Right lobe of liver (tissue), 6 donors: Measurements from ENCODE around the gene CTSD. TPM values are rescaled to one million over a fixed set of nuclear protein-coding genes. Genes with fewer than 3 reads are reported as not detected.

ENCODE experiments used
- ATAC-seq, 4 donors: fragments of 200-7000 bp; cut with Tn5 transposase; one replicate each; pipeline ENCODE4 v1.9.1; 2020; ENCODE audit warnings: mild to moderate bottlenecking in 4 of 4, moderate library complexity in 4 of 4
- DNase-seq, 3 donors: peaks; one replicate each; pipeline ENCODE4 v3.0.0-alpha.2; 2020
- H3K27ac ChIP-seq, 3 donors: fragments of 200-600 bp; one replicate each; pipeline ENCODE4 v1.8.0; 2022
- H3K27me3 ChIP-seq, 2 donors: fragments of 200-600 bp; one replicate each; pipeline ENCODE4 v1.8.0; 2022
- H3K36me3 ChIP-seq, 4 donors: fragments of 200-600 bp; sonication (generic) in 1 of 4; one replicate each; pipeline versions ENCODE4 v1.5.1 to v1.8.0; 2017 to 2022; ENCODE audit warnings: control low read depth in 1 of 4
- H3K4me1 ChIP-seq, 4 donors: fragments of 200-600 bp; sonication (generic) in 1 of 4; one replicate each; pipeline versions ENCODE4 v1.5.1 to v1.8.0; 2017 to 2022; ENCODE audit warnings: control low read depth in 1 of 4
- H3K4me3 ChIP-seq, 3 donors: fragments of 200-600 bp; one replicate each; pipeline ENCODE4 v1.8.0; 2022
- H3K9me3 ChIP-seq, 4 donors: fragments of 200-600 bp; sonication (generic) in 1 of 4; one replicate each; pipeline versions ENCODE4 v1.5.1 to v1.8.0; 2017 to 2022; ENCODE audit warnings: control low read depth in 1 of 4
- CTCF ChIP-seq, 4 donors: fragments of 200-600 bp in 3 of 4; fragments of 450-650 bp in 1 of 4; IDR thresholded peaks; one replicate each; pipeline versions ENCODE4 v1.5.1 to v1.8.0; 2016 to 2022; ENCODE audit warnings: antibody characterized with exemption in 4 of 4, mild to moderate bottlenecking in 2 of 4
- POLR2A ChIP-seq: fragments of 450-650 bp; IDR thresholded peaks from one replicate; pipeline ENCODE4 v1.6.1; 2017; ENCODE audit warnings: antibody characterized with exemption, mild to moderate bottlenecking
- WGBS: methylation state at CpG from one replicate; pipeline ENCODE4 v1.1.6; 2018; ENCODE audit warnings: low coverage, low lambda C conversion rate; ENCODE audit not compliant: insufficient coverage; ENCODE audit errors: missing lambda C conversion rate; 5-methylcytosine and 5-hydroxymethylcytosine counted together
- intact Hi-C, 2 donors: fragments of 100-400 bp; cut with DNase I; formaldehyde crosslinking; loops; one replicate each; pipeline versions ENCODE4 v1.11.2 to v1.14.1; 2022
- total RNA-seq, 6 experiments: library from RNA; depleted of rRNA in 2 of 6; stranded (reverse); fragments of >200 nt in 2 of 6; fragmentation: NEBNext Ultra II Directional in 3 of 6; extraction: Animal tissue kit (Norgen Biotek cat#: 25700) in 3 of 6; gene quantifications; one replicate each; pipeline versions ENCODE4 v1.1.0 to v1.2.4, GENCODE V29; 2016 to 2023
- donor health status: DM: no; HTN: yes; CAD: no.
- donor health status: DM: no; HTN: no; CAD: no.
- donor health status: DM: no; HTN: no; CAD: no.
- donor health status: DM: no; HTN: yes; CAD: no.
- donor health status: DM: no; HTN: yes; CAD: no.

The CTSD gene
- total RNA-seq, 6 experiments from 2014 or later, result 515 to 1,549 (median 1,009) TPM

GRCh38 chr11:1761110-1761856, 2.4 kb downstream of the CTSD start:
- DNase-seq (peak in 2 of 3 donors; percentile 43 to 67), ATAC-seq (no peak)
- no peaks in the 10 kb centered on the region for H3K27me3 ChIP-seq
- H3K4me1 ChIP-seq, result peaks cover 0 to 62% (median 33%) of the 10 kb centered on the region in 4 donors
- H3K27ac ChIP-seq, result peak overlapping the region; percentile 82 to 99 (median 97)
- H3K4me3 ChIP-seq, result peak overlapping the region; percentile 79 to 98 (median 97)
- intact Hi-C loops, result no loop called here
- H3K36me3 ChIP-seq, result peaks cover 5 to 44% (median 16%) of the 10 kb centered on the region in 4 donors
- TF ChIP-seq CTCF (IDR thresholded peaks at IDR 0.05) (no peak), POLR2A (no peak)
- no peaks in the 10 kb centered on the region for H3K9me3 ChIP-seq
- WGBS, result no CpG with 5 or more reads among the region's 28 CpGs

GRCh38 chr11:1760351-1761109, 3.2 kb downstream of the CTSD start:
- intact Hi-C loops, result no loop called here
- WGBS, result 8% methylated on average over 2 of the region's 23 CpGs
- no peaks in the 10 kb centered on the region for H3K27me3 ChIP-seq
- peaks cover 7 to 50% (median 20%) of the 10 kb centered on the region in 4 donors for H3K36me3 ChIP-seq
- H3K27ac ChIP-seq, result peak overlapping the region; percentile 82 to 99 (median 97)
- peaks cover 0 to 66% (median 35%) of the 10 kb centered on the region in 4 donors for H3K4me1 ChIP-seq
- peak overlapping the region; percentile 79 to 98 (median 97) for H3K4me3 ChIP-seq
- peak; percentile 49 to 57 (median 52) for ATAC-seq
- peak; percentile 84 to 90 (median 90) for DNase-seq
- H3K9me3 ChIP-seq, result no peaks in the 10 kb centered on the region
- TF ChIP-seq CTCF (IDR thresholded peaks at IDR 0.05) (no peak), POLR2A (peak; percentile 37)

DNA sequence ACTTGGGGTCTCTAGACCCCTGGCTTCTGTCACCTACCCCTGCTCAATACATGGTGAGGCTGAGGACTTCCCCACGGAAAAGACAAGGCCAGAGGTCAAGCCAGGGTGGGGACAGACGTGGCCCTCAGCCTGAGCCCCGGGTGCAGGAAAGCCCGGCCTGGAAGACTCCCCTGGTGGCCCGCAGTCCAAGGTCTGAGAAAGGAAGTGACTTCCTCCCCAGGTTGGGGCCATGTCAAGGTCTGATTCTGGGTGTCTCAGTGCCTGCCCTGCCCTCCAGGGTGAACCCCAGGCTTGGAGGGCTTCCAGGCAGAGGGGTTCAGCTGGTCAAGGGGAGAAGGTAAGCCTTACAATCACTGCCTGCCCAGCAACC, 3.9 kb downstream of the CTSD start:
- peak in 1 of 3 donors; percentile 60 for DNase-seq
- H3K36me3 ChIP-seq, result peaks cover 7 to 57% (median 24%) of the 10 kb centered on the region in 4 donors
- TF ChIP-seq POLR2A (no peak), CTCF (IDR thresholded peaks at IDR 0.05) (no peak)
- H3K4me1 ChIP-seq, result peaks cover 0 to 66% (median 35%) of the 10 kb centered on the region in 4 donors
- peak overlapping the region; percentile 82 to 99 (median 97) for H3K27ac ChIP-seq
- ATAC-seq, result no peak
- 30% methylated on average over 2 of the region's 5 CpGs for WGBS
- intact Hi-C loops, result loop anchor here in 1 of 2 donors (10.0 kb wide), 1 partner anchor 635 kb away; no protein-coding TSS in a partner anchor
- peak overlapping the region in 2 of 3 donors; percentile 6 to 97 for H3K4me3 ChIP-seq
- H3K9me3 ChIP-seq, result no peaks in the 10 kb centered on the region
- H3K27me3 ChIP-seq, result no peaks in the 10 kb centered on the region

DNA sequence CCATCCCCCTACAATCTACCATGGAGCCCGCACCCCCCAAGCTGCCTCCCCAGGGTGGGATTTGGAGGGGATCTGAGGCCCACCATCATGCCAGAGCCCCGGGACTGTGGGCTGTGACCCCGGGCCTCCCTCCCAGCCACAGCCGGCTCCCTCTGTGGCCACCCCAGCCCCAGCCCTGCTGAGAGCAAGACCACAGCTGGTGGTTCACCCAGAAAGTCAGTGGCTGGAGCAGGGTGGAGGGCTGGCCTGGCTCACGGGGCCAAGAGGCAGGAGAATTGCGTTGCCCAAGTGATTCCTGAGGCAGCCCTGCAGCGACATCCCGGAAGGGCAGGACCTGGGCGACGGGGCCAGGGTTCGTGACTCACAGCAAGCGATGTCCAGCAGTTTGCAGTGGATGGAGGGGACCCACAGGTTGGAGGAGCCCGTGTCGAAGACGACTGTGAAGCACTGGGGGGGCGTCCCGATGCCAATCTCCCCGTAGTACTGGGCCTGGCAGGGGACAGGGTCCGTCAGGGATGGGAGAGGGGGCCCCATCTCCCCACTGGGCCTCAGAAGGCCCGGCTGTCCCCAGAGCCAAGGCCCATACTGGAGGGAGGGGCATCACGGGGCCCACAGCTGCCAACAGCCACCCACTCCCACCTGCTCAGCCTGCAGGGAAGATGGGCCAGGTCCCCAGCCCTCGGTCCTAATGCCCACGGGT, 4.4 kb downstream of the CTSD start:
- peak in 2 of 3 donors; percentile 42 to 55 for DNase-seq
- H3K36me3 ChIP-seq, result peaks cover 7 to 61% (median 27%) of the 10 kb centered on the region in 4 donors
- H3K27ac ChIP-seq, result peak overlapping the region; percentile 82 to 99 (median 97)

More for the DNA sequence above, 4.4 kb downstream of the CTSD start:
- WGBS, result 65% methylated on average over 4 of the region's 23 CpGs
- H3K4me1 ChIP-seq, result peaks cover 0 to 66% (median 34%) of the 10 kb centered on the region in 4 donors
- no peaks in the 10 kb centered on the region for H3K9me3 ChIP-seq
- intact Hi-C loops, result loop anchor here in 1 of 2 donors (10.0 kb wide), 1 partner anchor 636 kb away; no protein-coding TSS in a partner anchor
- H3K4me3 ChIP-seq, result no peak overlapping the region
- TF ChIP-seq CTCF (IDR thresholded peaks at IDR 0.05) (no peak), POLR2A (no peak)
- H3K27me3 ChIP-seq, result no peaks in the 10 kb centered on the region
- no peak for ATAC-seq
